Fibroblast of lung (primary cell): Measurements from ENCODE around the gene DHCR24. TPM values are rescaled to one million over a fixed set of nuclear protein-coding genes. Genes with fewer than 3 reads are reported as not detected.
A peak's percentile ranks its signal among the peaks of the same experiment; 100 is the strongest.

Experiments used
- DNase-seq, 2 donors: peaks; one replicate each; pipeline versions ENCODE4 v3.0.0 to v3.0.0-alpha.2; 2010; ENCODE audit warnings: low read depth in 2 of 2
- H2AFZ ChIP-seq: 2 replicates; pipeline ENCODE4 v1.5.1; 2012; ENCODE audit warnings: low read length, control low read depth, inconsistent platforms
- H3K27ac ChIP-seq: 2 replicates; pipeline ENCODE4 v1.5.1; 2011; ENCODE audit warnings: low read length, control low read depth; ENCODE audit not compliant: insufficient read depth
- H3K27me3 ChIP-seq: 2 replicates; pipeline ENCODE4 v1.5.1; 2011; ENCODE audit warnings: mild to moderate bottlenecking, low read length; ENCODE audit not compliant: control insufficient read depth, insufficient read depth
- H3K36me3 ChIP-seq: 2 replicates; pipeline ENCODE4 v1.5.1; 2011; ENCODE audit warnings: low read length; ENCODE audit not compliant: control insufficient read depth, insufficient read depth
- H3K4me1 ChIP-seq: 2 replicates; pipeline ENCODE4 v1.5.1; 2011; ENCODE audit warnings: low read length; ENCODE audit not compliant: control insufficient read depth, insufficient read depth; ENCODE audit errors: extremely low read depth
- H3K4me2 ChIP-seq: 2 replicates; pipeline ENCODE4 v1.5.1; 2011; ENCODE audit warnings: low read length, control low read depth; ENCODE audit not compliant: insufficient read depth; ENCODE audit errors: extremely low read depth
- H3K4me3 ChIP-seq, 4 experiments: fragments of 200-600 bp in 1 of 4; sonication (generic) in 1 of 4; replicated peaks in 1 of 4; 2 replicates each; pipeline ENCODE4 v1.5.1; 2011 to 2016; ENCODE audit warnings: low read length in 4 of 4, low read depth in 3 of 4, mild to moderate bottlenecking in 3 of 4, control low read depth in 2 of 4, inconsistent platforms in 1 of 4, mixed read lengths in 1 of 4; ENCODE audit not compliant: insufficient read depth in 1 of 4; ENCODE audit errors: control extremely low read depth in 1 of 4
- H3K79me2 ChIP-seq: 2 replicates; pipeline ENCODE4 v1.5.1; 2012; ENCODE audit warnings: mild to moderate bottlenecking, low read length, inconsistent platforms; ENCODE audit not compliant: control insufficient read depth, insufficient read depth
- H3K9ac ChIP-seq: 2 replicates; pipeline ENCODE4 v1.5.1; 2011; ENCODE audit warnings: mild to moderate bottlenecking, low read length, control low read depth; ENCODE audit not compliant: insufficient read depth
- H3K9me3 ChIP-seq: 2 replicates; pipeline ENCODE4 v1.5.1; 2012; ENCODE audit warnings: low read depth, low read length; ENCODE audit not compliant: control insufficient read depth, insufficient read depth
- H4K20me1 ChIP-seq: 2 replicates; pipeline ENCODE4 v1.5.1; 2011; ENCODE audit warnings: low read length; ENCODE audit not compliant: control insufficient read depth, insufficient read depth; ENCODE audit errors: extremely low read depth
- EZH2 ChIP-seq: IDR thresholded peaks from 2 replicates; pipeline ENCODE4 v1.5.1; 2012; ENCODE audit warnings: low read length, control low read depth, mild to moderate bottlenecking; ENCODE audit errors: missing control alignments
- polyA plus RNA-seq, 2 donors: library from polyadenylated mRNA; depleted of rRNA in 1 of 2; stranded (reverse) in 1 of 2; unstranded in 1 of 2; fragments of >200 nt; gene quantifications; 2 replicates each; pipeline ENCODE4 v1.2.1, GENCODE V29; 2011 to 2012; ENCODE audit warnings: missing spikeins in 1 of 2
- total RNA-seq: library from RNA; depleted of rRNA; stranded (reverse); fragments of >200 nt; gene quantifications from 2 replicates; pipeline ENCODE4 v1.2.1, GENCODE V29; 2014
- TF ChIP-seq, protein P1 (sequence below), 2 donors: IDR thresholded peaks in 1 of 2; conservative IDR thresholded peaks in 1 of 2; 1 replicate in 1 of 2; 2 replicates in 1 of 2; pipeline ENCODE4 v1.5.1; 2011 to 2012; ENCODE audit warnings: low read length in 2 of 2, control low read depth in 1 of 2, inconsistent platforms in 1 of 2, low read depth in 1 of 2, mild to moderate bottlenecking in 1 of 2

DHCR24 gene
- total and polyA plus RNA-seq, 2 donors (not counting 1 experiment from before 2014, with no cell fraction given): 217 to 329 TPM

DNA sequence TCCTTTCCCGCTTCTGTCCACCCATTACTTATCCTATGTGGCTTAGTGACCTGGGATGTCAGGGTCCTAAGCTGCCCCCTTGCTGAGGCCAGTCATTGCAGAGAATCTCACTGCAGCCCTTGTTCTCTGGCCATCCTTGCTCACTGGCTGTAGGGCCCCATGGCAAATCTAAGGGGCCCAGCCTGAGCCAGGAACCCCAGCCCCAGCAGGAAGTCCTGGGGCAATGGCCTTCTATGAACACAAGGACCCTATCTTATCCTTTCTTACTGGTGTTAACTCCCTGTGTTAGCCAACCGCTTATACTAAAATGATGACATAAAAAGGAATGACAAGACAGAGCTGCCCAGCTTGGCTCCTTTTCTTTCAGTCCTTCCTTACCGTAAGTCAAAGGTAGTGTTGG, 29.9 kb downstream of the DHCR24 start:
- no peak overlapping the region for H3K4me3 ChIP-seq
- no peak overlapping the region for H3K4me2 ChIP-seq
- H3K9me3 ChIP-seq: no peaks in the 10 kb centered on the region
- no peak overlapping the region for H3K9ac ChIP-seq
- DNase-seq: peak in 1 of 2 donors; percentile 29
- H3K79me2 ChIP-seq: no peaks in the 10 kb centered on the region
- H2AFZ ChIP-seq: no peak overlapping the region
- peak overlapping the region; percentile 24 for H3K27ac ChIP-seq
- H3K27me3 ChIP-seq: no peaks in the 10 kb centered on the region
- H3K4me1 ChIP-seq: peaks cover 21% of the 10 kb centered on the region
- H3K36me3 ChIP-seq: peaks cover 25% of the 10 kb centered on the region
- H4K20me1 ChIP-seq: no peaks in the 10 kb centered on the region
- TF ChIP-seq, protein P1, sequence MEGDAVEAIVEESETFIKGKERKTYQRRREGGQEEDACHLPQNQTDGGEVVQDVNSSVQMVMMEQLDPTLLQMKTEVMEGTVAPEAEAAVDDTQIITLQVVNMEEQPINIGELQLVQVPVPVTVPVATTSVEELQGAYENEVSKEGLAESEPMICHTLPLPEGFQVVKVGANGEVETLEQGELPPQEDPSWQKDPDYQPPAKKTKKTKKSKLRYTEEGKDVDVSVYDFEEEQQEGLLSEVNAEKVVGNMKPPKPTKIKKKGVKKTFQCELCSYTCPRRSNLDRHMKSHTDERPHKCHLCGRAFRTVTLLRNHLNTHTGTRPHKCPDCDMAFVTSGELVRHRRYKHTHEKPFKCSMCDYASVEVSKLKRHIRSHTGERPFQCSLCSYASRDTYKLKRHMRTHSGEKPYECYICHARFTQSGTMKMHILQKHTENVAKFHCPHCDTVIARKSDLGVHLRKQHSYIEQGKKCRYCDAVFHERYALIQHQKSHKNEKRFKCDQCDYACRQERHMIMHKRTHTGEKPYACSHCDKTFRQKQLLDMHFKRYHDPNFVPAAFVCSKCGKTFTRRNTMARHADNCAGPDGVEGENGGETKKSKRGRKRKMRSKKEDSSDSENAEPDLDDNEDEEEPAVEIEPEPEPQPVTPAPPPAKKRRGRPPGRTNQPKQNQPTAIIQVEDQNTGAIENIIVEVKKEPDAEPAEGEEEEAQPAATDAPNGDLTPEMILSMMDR (conservative IDR thresholded peaks at IDR 0.05 in 1 of 2, IDR thresholded peaks at IDR 0.05 in 1 of 2; ENCODE audit: low read depth in 1 of 2, low read length in 2 of 2): no peak
- no peak for TF ChIP-seq EZH2

DNA sequence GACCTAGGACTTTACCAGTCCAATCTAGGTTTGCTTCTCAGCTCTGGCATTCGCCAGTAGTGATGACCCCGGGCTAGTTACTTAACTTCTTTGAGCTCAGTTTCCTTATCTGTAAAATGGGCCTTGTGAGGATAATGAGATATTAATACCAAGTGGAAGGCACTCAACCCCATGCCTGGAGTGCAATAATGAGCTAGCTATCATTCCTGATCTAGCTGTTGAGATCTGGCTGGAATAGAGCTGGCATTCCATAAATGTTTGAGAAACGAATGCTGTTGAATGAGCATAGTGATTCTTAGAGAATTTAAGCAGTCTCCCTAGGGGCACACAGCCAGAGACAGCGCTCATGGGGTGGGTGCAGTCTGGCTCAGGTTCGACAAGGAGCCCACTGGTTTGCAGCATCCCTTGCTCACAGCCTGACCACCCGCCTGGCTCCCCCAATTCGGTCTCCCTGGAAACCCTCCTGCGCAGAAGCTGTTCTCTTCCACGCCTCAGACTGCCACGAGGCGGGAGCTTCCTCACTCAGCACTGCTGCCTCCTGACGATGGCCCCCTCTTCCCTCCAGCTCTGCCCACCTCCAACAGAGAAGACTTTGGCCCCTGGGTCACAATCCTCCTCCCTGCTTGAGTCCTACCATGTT, 32.5 kb downstream of the DHCR24 start:
- H4K20me1 ChIP-seq: no peaks in the 10 kb centered on the region
- H2AFZ ChIP-seq: no peak overlapping the region
- TF ChIP-seq, protein P1 (conservative IDR thresholded peaks at IDR 0.05 in 1 of 2, IDR thresholded peaks at IDR 0.05 in 1 of 2; ENCODE audit: low read depth in 1 of 2, low read length in 2 of 2): no peak
- no peak for TF ChIP-seq EZH2
- H3K9ac ChIP-seq: no peak overlapping the region
- peaks cover 30% of the 10 kb centered on the region for H3K36me3 ChIP-seq
- no peak overlapping the region for H3K4me3 ChIP-seq
- peak in 1 of 2 donors; percentile 46 for DNase-seq
- no peaks in the 10 kb centered on the region for H3K27me3 ChIP-seq
- peaks cover 21% of the 10 kb centered on the region for H3K4me1 ChIP-seq
- no peak overlapping the region for H3K4me2 ChIP-seq
- H3K27ac ChIP-seq: no peak overlapping the region
- H3K79me2 ChIP-seq: no peaks in the 10 kb centered on the region
- H3K9me3 ChIP-seq: no peaks in the 10 kb centered on the region

DNA sequence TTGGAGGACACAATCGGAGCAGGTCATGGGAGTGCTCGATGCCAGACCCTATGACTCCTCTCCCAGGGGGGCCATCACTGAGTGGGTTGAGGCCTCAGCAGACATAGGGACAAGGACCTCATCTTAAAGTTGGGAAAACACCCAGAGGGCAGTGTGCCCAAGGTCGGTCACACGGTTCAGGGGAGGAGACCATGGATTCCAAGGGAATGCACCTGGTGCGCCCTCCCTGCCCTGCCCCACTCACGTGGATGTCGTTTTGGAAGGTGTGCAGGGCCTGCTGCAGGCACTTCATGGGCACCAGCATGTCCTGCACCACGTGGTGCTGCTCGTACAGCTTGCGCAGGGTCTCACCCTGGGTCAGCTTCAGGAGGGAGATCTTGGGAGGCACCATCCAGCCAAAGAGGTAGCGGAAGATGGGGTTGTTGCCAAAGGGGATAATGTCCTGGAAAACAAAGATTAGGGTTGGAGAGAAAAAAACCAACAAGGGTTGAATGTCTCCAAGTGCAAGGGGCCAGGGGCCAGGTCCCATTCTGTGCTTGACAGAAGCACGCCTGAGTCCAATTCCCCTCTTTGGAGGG, 33.1 kb downstream of the DHCR24 start:
- Histone ChIP-seq H3K27me3 (no peaks in the 10 kb centered on the region), H3K9me3 (no peaks in the 10 kb centered on the region), H3K79me2 (no peaks in the 10 kb centered on the region), H2AFZ (no peak overlapping the region), H3K27ac (no peak overlapping the region), H3K4me1 (peaks cover 21% of the 10 kb centered on the region), H3K4me3 (no peak overlapping the region), H4K20me1 (no peaks in the 10 kb centered on the region), H3K36me3 (peaks cover 27% of the 10 kb centered on the region), H3K4me2 (no peak overlapping the region), H3K9ac (no peak overlapping the region)
- no peak for TF ChIP-seq EZH2
- TF ChIP-seq, protein P1 (conservative IDR thresholded peaks at IDR 0.05 in 1 of 2, IDR thresholded peaks at IDR 0.05 in 1 of 2; ENCODE audit: low read depth in 1 of 2, low read length in 2 of 2): no peak
- DNase-seq: no peak
